ENCODE measurements around the gene ZNF138.

GRCh38 chr7:64871761-64872160 lies 77.5 kb downstream of the ZNF138 start:
- TF ChIP-seq CTCF (IDR thresholded peaks at IDR 0.05) (no peak), EP300 (IDR thresholded peaks at IDR 0.05) (no peak)
